H9 (cell line): Measurements from ENCODE around the gene UBAP1. TPM values are rescaled to one million over a fixed set of nuclear protein-coding genes. Genes with fewer than 3 reads are reported as not detected.

ENCODE experiments used
- DNase-seq: peaks from one replicate; pipeline ENCODE4 v3.0.0-alpha.2; 2017
- H2AFZ ChIP-seq: one replicate; pipeline ENCODE4 v1.6.1; 2013; ENCODE audit warnings: mild to moderate bottlenecking, low read length, control low read depth, moderate library complexity
- H2AK5ac ChIP-seq: 2 replicates; pipeline ENCODE4 v1.6.1; 2013; ENCODE audit warnings: low read length, control low read depth, mixed read lengths; ENCODE audit not compliant: insufficient read length
- H2BK120ac ChIP-seq: one replicate; pipeline ENCODE4 v1.6.1; 2013; ENCODE audit warnings: low read depth, mild to moderate bottlenecking, low read length, control low read depth, inconsistent platforms; ENCODE audit not compliant: poor library complexity, severe bottlenecking
- H2BK12ac ChIP-seq: 2 replicates; pipeline ENCODE4 v1.6.1; 2013; ENCODE audit warnings: low read length, control low read depth, mixed read lengths, low read depth; ENCODE audit not compliant: insufficient read length
- H2BK15ac ChIP-seq: 2 replicates; pipeline ENCODE4 v1.6.1; 2013; ENCODE audit warnings: low read depth, low read length, control low read depth
- H2BK20ac ChIP-seq: one replicate; pipeline ENCODE4 v1.6.1; 2013; ENCODE audit warnings: low read depth, mild to moderate bottlenecking, low read length, control low read depth, inconsistent platforms; ENCODE audit not compliant: poor library complexity, severe bottlenecking
- H2BK5ac ChIP-seq: 2 replicates; pipeline ENCODE4 v1.6.1; 2013; ENCODE audit warnings: low read length, control low read depth, mixed read lengths; ENCODE audit not compliant: insufficient read length
- H3K14ac ChIP-seq: 2 replicates; pipeline ENCODE4 v1.6.1; 2013; ENCODE audit warnings: low read length, control low read depth; ENCODE audit not compliant: insufficient read depth
- H3K18ac ChIP-seq: 2 replicates; pipeline ENCODE4 v1.6.1; 2013; ENCODE audit warnings: low read depth, mild to moderate bottlenecking, mixed read lengths, low read length, control low read depth; ENCODE audit not compliant: insufficient read length
- H3K23ac ChIP-seq: 2 replicates; pipeline ENCODE4 v1.6.1; 2013; ENCODE audit warnings: low read length, control low read depth, mixed read lengths, low read depth; ENCODE audit not compliant: insufficient read length
- H3K23me2 ChIP-seq: 2 replicates; pipeline ENCODE4 v1.6.1; 2013; ENCODE audit warnings: low read depth, mild to moderate bottlenecking, mixed read lengths, low read length, control low read depth; ENCODE audit not compliant: insufficient read length, poor library complexity, severe bottlenecking
- H3K27ac ChIP-seq: 2 replicates; pipeline ENCODE4 v1.5.1; 2013; ENCODE audit warnings: low read length, control low read depth, mixed read lengths, low read depth; ENCODE audit not compliant: insufficient read length
- H3K27me3 ChIP-seq: 2 replicates; pipeline ENCODE4 v1.6.1; 2013; ENCODE audit warnings: low read length, control low read depth, inconsistent platforms; ENCODE audit not compliant: insufficient read depth
- H3K4ac ChIP-seq: 2 replicates; pipeline ENCODE4 v1.6.1; 2013; ENCODE audit warnings: low read depth, mild to moderate bottlenecking, control low read depth, inconsistent platforms, low read length, moderate library complexity
- H3K4me1 ChIP-seq: 2 replicates; pipeline ENCODE4 v1.6.1; 2013; ENCODE audit warnings: low read length, control low read depth, inconsistent platforms; ENCODE audit not compliant: insufficient read depth
- H3K4me2 ChIP-seq: 2 replicates; pipeline ENCODE4 v1.6.1; 2013; ENCODE audit warnings: low read length, control low read depth, mixed read lengths; ENCODE audit not compliant: insufficient read length, insufficient read depth
- H3K56ac ChIP-seq: 2 replicates; pipeline ENCODE4 v1.6.1; 2013; ENCODE audit warnings: low read depth, mild to moderate bottlenecking, mixed read lengths, low read length, control low read depth; ENCODE audit not compliant: insufficient read length
- H3K79me1 ChIP-seq: 2 replicates; pipeline ENCODE4 v1.6.1; 2013; ENCODE audit warnings: low read depth, mild to moderate bottlenecking, moderate library complexity, low read length, control low read depth, inconsistent platforms; ENCODE audit not compliant: insufficient read depth, poor library complexity, severe bottlenecking
- H3K79me2 ChIP-seq: 2 replicates; pipeline ENCODE4 v1.6.1; 2013; ENCODE audit warnings: low read length, control low read depth, inconsistent platforms; ENCODE audit not compliant: insufficient read depth
- H3K9ac ChIP-seq: 2 replicates; pipeline ENCODE4 v1.6.1; 2013; ENCODE audit warnings: low read length, control low read depth, mixed read lengths; ENCODE audit not compliant: insufficient read length; ENCODE audit errors: extremely low read depth
- H3K9me3 ChIP-seq: one replicate; pipeline ENCODE4 v1.6.1; 2013; ENCODE audit warnings: low read depth, low read length, inconsistent platforms; ENCODE audit not compliant: control insufficient read depth
- H3T11ph ChIP-seq: one replicate; pipeline ENCODE4 v1.6.1; 2013; ENCODE audit warnings: mild to moderate bottlenecking, low read length, control low read depth, inconsistent platforms
- H4K20me1 ChIP-seq: one replicate; pipeline ENCODE4 v1.6.1; 2013; ENCODE audit not compliant: control insufficient read depth, insufficient read length, insufficient read depth
- H4K5ac ChIP-seq: 2 replicates; pipeline ENCODE4 v1.6.1; 2013; ENCODE audit warnings: low read depth, mild to moderate bottlenecking, mixed read lengths, low read length, control low read depth; ENCODE audit not compliant: insufficient read length
- H4K8ac ChIP-seq: replicated peaks from 2 replicates; pipeline ENCODE4 v1.6.1; 2013; ENCODE audit warnings: low read length, control low read depth, mixed read lengths, low read depth; ENCODE audit not compliant: insufficient read length
- H4K91ac ChIP-seq: 2 replicates; pipeline ENCODE4 v1.6.1; 2013; ENCODE audit warnings: low read depth, mild to moderate bottlenecking, moderate library complexity, mixed read lengths, low read length, control low read depth; ENCODE audit not compliant: insufficient read length
- H3K27ac Mint-ChIP-seq, 3 experiments: 2 replicates in 2 of 3; 3 replicates in 1 of 3; pipeline ENCODE4 v1.8.0; 2020 to 2021; ENCODE audit warnings: mixed read lengths in 3 of 3, mild to moderate bottlenecking in 1 of 3, moderate library complexity in 1 of 3
- H3K27me3 Mint-ChIP-seq: 2 replicates; pipeline ENCODE4 v1.8.0; 2021; ENCODE audit warnings: low read depth, mild to moderate bottlenecking, moderate library complexity, mixed read lengths
- H3K36me3 Mint-ChIP-seq, 3 experiments: 2 replicates in 2 of 3; 3 replicates in 1 of 3; pipeline ENCODE4 v1.8.0; 2020 to 2021; ENCODE audit warnings: low read depth in 3 of 3, mixed read lengths in 3 of 3; ENCODE audit not compliant: insufficient read depth in 1 of 3
- H3K4me1 Mint-ChIP-seq, 2 experiments: 2 replicates each; pipeline ENCODE4 v1.8.0; 2020; ENCODE audit warnings: mixed read lengths in 2 of 2
- H3K4me3 Mint-ChIP-seq, 2 experiments: 2 replicates in 1 of 2; 3 replicates in 1 of 2; pipeline ENCODE4 v1.8.0; 2020 to 2021; ENCODE audit warnings: mild to moderate bottlenecking in 2 of 2, mixed read lengths in 2 of 2, moderate library complexity in 1 of 2
- H3K9me3 Mint-ChIP-seq, 2 experiments: 2 replicates in 1 of 2; 3 replicates in 1 of 2; pipeline ENCODE4 v1.8.0; 2020; ENCODE audit warnings: mild to moderate bottlenecking in 2 of 2, mixed read lengths in 2 of 2, moderate library complexity in 1 of 2
- WGBS: extraction: QIAGEN DNeasy Blood & Tissue Kit; methylation state at CpG from one replicate; pipeline ENCODE4 v1.1.7; 2013; ENCODE audit warnings: missing lambda C conversion rate, low lambda C conversion rate, mixed read lengths; ENCODE audit not compliant: insufficient read length; ENCODE audit errors: extremely low coverage; 5-methylcytosine and 5-hydroxymethylcytosine counted together
- total RNA-seq: library from RNA; stranded (reverse); gene quantifications from 2 replicates; pipeline ENCODE4 v1.2.1, GENCODE V29; 2021
- TF ChIP-seq, protein P1 (sequence below): fragments of 200-600 bp; sonication (generic); conservative IDR thresholded peaks from 3 replicates; pipeline ENCODE4 v1.8.0; 2021; ENCODE audit warnings: antibody characterized with exemption, mild to moderate bottlenecking

Gene UBAP1
- total RNA-seq, 1 experiment from 2014 or later, result 32.6 TPM

DNA sequence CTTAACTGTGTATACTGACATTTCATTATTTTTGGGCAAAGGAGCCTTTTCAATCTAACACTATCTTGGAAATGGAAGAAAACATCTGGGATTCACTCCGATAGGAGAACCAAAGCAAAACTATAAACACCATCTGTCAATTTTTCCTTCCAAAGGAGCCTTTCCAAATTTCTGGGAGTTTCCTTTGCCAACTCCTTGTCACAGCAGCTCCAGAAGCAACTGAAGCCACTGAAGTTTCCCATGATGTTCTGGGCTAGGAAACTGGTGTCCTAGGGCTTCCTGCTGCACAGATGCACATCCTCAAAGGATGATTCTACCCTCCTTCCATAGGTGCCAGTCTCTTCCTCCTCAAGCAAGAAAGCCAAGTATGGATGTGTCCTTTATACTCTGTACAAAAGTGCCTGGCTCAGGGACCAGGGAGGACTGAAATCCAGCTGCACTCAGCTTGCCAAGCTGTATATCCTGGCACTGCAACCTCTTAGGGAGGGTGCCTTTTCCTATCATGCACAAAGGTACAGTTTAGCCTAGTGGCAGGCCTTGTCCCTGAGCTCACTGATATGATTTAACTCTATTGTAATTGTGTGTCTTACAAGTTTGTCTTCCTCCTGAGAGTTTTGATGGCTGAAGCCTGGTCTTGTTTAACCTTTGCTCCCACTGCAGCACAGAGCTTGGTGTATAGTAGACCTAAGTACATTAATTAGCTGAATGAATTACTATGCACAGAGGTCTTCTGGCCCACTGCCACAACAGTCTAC is 8.4 kb upstream of the UBAP1 start:
- no peak overlapping the region for H3K18ac ChIP-seq
- no peaks in the 10 kb centered on the region for H4K20me1 ChIP-seq
- no peaks in the 10 kb centered on the region for H3K23me2 ChIP-seq
- no peak overlapping the region for H4K8ac ChIP-seq
- H3K79me2 ChIP-seq, result no peaks in the 10 kb centered on the region
- H2BK120ac ChIP-seq, result no peak overlapping the region
- H3K27ac Mint-ChIP-seq, result no peak overlapping the region
- no peak overlapping the region for H3K27ac ChIP-seq
- no peaks in the 10 kb centered on the region for H3K36me3 Mint-ChIP-seq
- H2BK12ac ChIP-seq, result no peak overlapping the region
- no peak overlapping the region for H3K4ac ChIP-seq
- H3K9ac ChIP-seq, result no peak overlapping the region
- no peak overlapping the region for H3K4me3 Mint-ChIP-seq
- no peak overlapping the region for H3K14ac ChIP-seq
- H3K23ac ChIP-seq, result no peak overlapping the region
- no peaks in the 10 kb centered on the region for H3K27me3 ChIP-seq
- no peak overlapping the region for H4K91ac ChIP-seq
- H3T11ph ChIP-seq, result no peak overlapping the region
- DNase-seq, result no peak
- no peaks in the 10 kb centered on the region for H3K27me3 Mint-ChIP-seq
- no peaks in the 10 kb centered on the region for H3K4me1 Mint-ChIP-seq
- H2AFZ ChIP-seq, result no peak overlapping the region
- WGBS, result no CpG with 5 or more reads among the region's 1 CpG
- no peaks in the 10 kb centered on the region; a peak in 1 of 5 replicates for H3K9me3 Mint-ChIP-seq
- TF ChIP-seq, protein P1, sequence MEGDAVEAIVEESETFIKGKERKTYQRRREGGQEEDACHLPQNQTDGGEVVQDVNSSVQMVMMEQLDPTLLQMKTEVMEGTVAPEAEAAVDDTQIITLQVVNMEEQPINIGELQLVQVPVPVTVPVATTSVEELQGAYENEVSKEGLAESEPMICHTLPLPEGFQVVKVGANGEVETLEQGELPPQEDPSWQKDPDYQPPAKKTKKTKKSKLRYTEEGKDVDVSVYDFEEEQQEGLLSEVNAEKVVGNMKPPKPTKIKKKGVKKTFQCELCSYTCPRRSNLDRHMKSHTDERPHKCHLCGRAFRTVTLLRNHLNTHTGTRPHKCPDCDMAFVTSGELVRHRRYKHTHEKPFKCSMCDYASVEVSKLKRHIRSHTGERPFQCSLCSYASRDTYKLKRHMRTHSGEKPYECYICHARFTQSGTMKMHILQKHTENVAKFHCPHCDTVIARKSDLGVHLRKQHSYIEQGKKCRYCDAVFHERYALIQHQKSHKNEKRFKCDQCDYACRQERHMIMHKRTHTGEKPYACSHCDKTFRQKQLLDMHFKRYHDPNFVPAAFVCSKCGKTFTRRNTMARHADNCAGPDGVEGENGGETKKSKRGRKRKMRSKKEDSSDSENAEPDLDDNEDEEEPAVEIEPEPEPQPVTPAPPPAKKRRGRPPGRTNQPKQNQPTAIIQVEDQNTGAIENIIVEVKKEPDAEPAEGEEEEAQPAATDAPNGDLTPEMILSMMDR, result no peak
- no peak overlapping the region for H2BK15ac ChIP-seq
- no peak overlapping the region for H4K5ac ChIP-seq
- no peak overlapping the region for H3K56ac ChIP-seq
- no peaks in the 10 kb centered on the region for H3K9me3 ChIP-seq
- H3K4me2 ChIP-seq, result no peak overlapping the region
- no peak overlapping the region for H2BK20ac ChIP-seq
- H3K79me1 ChIP-seq, result no peaks in the 10 kb centered on the region
- no peak overlapping the region for H2AK5ac ChIP-seq
- no peaks in the 10 kb centered on the region for H3K4me1 ChIP-seq
- no peak overlapping the region for H2BK5ac ChIP-seq
